NCI-H82 treated with DMSO at 0.1 percent for 48 hours (cell line): Measurements from ENCODE around the gene RNF208.
A peak's percentile ranks its signal among the peaks of the same experiment; 100 is the strongest.
"Not testable (repeated sequence)": the region's sequence is repeated elsewhere in the genome, so short reads cannot be mapped to it uniquely, and the experiment has no call there.

Experiments used
- DNase-seq: peaks from one replicate; lab custom pipeline; 2025; ENCODE audit not compliant: unreplicated experiment; lab: John Stamatoyannopoulos, UW

Gene RNF208

GRCh38 chr9:137222190-137223077, at the start of gene RNF208:
TSS of gene RNF208 (minus strand) at chr9:137222240. CDS start at chr9:137221212, 1,028 bp downstream.
- no peak for DNase-seq

- DNase-seq: no peak
Measured at GRCh38 chr9:137271696-137272076, 49.6 kb upstream of the RNF208 start.

DNA sequence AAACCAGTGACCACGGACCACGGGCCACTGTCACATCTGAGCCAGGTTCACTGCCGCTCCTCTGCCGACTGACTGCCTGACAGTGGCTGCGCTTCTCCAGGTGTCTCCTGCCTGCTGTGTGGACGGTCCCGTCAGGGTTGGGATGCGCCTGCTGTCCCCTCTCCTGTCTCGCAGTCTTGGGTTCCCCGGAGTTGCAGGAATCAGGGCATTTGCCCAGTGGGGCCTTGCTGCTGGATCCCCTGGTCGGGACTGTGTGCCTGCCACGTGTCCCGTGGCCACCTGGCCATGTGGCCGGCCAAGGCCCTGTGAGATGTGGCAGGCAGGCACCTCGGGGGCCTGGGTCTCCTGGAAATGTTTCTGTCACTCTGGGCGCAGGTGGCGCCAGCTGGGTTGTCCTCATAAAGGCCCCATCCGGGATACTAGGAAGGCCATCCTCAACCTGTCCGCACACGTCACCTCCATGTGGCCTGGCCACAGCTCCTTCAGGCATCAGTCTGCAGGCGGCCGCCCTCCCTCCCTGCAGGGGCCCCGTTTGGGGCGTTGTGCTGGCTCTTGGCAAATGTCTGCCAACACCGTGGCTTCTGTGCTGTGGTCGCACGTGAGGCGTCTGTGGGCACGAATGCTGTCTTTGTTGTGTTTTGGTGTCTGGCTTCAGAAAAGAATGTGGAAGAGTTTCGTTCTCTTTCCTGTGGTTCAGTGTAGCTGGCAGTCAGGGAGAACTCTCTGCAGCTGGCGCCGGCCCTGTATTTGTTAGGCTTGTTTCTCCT, 49.1 kb upstream of the RNF208 start:
- DNase-seq: no peak

DNA sequence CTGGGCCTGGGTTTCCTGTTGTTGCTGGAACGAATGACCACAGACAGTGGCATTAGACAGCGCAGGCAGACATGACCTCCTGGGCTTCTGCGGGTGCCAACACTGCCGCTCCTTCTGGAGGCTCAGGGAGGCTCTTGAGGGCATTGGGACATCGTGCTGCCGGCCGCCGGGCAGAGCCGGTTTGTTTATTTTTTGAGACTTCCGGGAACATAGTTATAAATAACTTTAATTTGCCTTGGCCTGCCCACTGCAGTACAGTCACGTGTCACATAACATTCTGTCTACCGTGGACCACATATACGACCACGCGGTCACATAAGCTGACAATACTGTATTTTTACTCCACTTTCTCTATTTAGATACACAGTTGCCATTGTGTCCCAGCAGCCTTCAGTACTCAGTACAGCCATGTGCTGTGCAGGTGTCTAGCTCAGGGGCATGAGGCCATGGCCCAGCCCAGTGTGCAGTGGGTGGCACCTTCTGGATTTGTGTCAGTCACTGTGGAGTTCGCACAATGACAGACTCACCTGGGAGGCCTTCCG, 47.3 kb upstream of the RNF208 start:
- no peak for DNase-seq

- DNase-seq: no peak
Measured at GRCh38 chr9:137268538-137269201, 46.6 kb upstream of the RNF208 start.

DNA sequence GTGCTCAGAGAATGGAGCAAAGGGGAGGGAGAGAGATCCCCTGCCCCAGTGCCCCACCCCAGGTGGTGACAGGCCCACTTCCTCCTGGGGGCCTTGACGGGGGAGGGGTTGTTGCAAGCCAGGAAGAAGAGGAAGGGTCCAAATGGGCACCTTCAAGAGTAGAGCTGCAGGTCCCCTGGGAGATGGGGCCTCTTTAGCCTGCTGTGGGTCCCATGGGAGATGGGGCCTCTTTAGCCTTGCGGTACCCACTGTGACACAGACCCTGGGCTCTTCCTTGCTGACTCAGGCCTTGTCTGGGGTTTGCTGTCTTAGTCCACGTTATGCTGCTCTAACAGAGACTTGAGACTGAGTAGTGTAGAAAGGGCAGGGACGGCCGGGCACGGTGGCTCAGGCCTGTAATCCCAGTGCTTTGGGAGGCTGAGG, 45.9 kb upstream of the RNF208 start:
- no peak for DNase-seq

DNA sequence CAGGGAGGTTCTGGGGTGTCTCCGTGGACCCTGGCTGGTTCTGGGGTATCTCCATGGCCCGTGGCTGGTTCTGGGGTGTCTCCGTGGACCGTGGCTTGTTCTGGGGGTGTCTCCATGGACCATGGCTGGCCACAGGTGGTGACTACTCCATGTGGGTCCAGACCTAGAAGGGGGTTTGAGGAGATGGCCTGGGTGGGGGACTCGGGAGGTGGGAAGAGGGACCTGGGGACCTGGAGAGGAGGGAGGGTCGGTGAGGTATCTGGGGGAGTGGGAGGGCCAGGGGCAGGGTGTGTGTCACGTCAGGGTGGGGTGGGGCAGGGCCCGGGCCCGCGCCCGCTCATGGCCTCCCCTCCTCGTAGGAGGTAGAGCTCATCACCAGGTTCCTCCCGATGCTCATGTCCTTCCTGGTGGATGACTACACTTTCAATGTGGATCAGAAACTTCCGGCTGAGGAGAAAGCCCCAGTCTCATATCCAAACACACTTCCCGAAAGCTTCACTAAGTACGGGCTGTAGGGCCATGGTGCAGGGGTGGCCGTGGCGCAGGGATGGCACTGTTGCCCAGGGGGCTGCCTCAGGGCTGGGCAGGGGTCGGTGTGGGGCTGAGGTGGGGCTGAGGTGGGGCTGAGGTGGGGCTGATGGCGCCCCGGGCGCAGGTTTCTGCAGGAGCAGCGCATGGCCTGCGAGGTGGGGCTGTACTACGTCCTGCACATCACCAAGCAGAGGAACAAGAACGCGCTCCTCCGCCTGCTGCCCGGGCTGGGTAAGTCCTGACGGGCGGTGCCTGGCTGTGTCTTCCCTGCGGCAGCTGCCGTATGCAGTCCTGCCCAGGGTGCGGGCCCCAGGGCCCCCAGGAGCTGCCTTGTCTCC, 44.8 kb upstream of the RNF208 start:
- no peak for DNase-seq

GRCh38 chr9:137266162-137266527, 44.1 kb upstream of the RNF208 start:
- no peak for DNase-seq

- DNase-seq: no peak
Measured at GRCh38 chr9:137265496-137266161, 43.6 kb upstream of the RNF208 start.

- DNase-seq: no peak
Measured at GRCh38 chr9:137264067-137264466, 42.0 kb upstream of the RNF208 start.

DNA sequence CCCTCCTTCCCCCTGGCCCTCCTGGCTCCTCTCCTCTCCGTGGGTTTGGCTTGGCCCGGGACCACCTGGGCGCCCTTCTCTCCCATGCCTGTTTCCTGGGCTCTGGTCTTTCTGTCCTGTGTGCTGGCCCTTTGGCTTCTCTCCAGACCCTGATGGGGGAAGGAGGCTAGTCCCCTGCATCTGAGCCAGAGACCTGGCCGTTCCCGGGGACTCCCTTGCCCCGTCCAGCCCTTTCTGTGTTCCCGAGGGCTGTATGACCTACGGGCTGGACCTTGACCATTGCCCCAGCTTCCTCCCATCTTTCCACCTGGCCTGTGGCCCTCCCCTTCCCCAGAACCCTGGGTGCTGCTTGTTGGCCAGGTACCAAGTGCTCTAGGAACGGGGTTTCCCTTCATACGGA, 41.5 kb upstream of the RNF208 start:
- DNase-seq: no peak

GRCh38 chr9:137262909-137263285, 40.9 kb upstream of the RNF208 start:
- no peak for DNase-seq

GRCh38 chr9:137262173-137262908, 40.3 kb upstream of the RNF208 start:
- not testable (repeated sequence) for DNase-seq

DNA sequence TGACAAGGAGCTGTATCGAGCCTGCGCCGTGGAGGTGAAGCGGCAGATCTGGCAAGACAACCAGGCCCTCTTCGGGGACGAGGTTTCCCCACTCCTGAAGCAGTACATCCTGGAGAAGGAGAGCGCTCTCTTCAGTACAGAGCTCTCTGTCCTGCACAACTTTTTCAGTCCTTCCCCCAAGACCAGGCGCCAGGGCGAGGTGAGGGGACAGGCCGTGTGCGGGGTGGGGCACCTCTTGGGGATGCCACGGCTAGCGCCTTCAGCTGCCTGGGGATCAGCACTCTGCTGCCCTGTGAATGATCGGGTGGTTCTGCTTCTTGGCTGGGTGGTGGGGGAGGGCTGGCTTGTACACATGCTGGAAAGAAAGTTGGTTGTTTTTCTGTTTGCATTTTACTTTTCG, 34.8 kb upstream of the RNF208 start:
- no peak for DNase-seq

GRCh38 chr9:137256362-137256761, 34.3 kb upstream of the RNF208 start:
- DNase-seq: no peak

GRCh38 chr9:137255448-137256114, 33.5 kb upstream of the RNF208 start:
- DNase-seq: no peak

DNA sequence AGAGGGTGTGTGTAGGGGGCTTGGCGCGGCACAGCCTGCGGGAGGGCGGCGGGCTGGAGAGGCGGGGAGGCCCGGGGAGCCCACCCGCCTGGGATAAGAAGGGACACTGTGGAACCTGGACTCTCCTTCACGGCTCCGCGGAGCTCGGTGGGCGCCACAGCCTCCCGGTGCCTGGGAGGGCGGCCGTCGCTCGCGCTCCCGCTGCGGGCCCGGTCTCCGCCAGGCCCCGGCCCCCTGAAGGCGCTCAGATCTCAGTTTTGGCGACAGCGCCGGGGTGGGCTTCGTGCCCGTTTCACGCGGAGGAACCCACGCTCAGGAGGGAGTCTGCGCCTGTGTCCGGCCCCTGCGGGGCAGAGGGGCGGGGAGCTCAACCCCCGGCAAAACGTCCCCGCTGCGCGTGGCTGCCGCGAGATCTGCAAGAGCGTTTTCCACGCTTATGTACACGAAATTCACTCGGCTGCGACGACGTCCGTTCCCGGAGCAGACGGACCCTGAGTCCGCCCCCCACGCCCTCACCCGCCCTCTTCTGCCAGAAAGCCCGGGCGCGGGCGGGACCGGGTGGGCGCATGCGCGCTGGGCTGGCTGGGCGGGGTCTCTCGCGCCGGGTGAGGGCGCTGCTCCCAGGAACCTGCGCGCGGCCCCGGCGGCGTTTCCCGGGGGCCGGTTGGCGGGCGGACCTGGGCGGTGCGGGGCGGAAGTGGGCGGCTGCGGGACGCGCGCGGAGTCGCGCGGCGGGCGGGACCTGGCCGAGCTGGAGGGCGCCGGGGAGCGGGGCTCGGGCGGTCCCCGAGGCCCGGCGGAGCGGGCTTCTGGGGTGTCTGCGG, 32.8 kb upstream of the RNF208 start, which contains the start of gene NELFB:
NELFB (plus strand) TSS at position 704 of the 824 bp plus-strand sequence.
- DNase-seq: peak; percentile 52
